Measurements from ENCODE around the gene TRAF2. TPM values are rescaled to one million over a fixed set of nuclear protein-coding genes. Genes with fewer than 3 reads are reported as not detected.

TRAF2 gene
- polyA plus RNA-seq, 2 of the 4 experiments (the other 2 are of a cell fraction) = 23.8 to 39.5 TPM

GRCh38 chr9:136972335-136972734, 86.0 kb downstream of the TRAF2 start:
- H3K4me1 ChIP-seq = peaks cover 10% of the 10 kb centered on the region
- DNase-seq (ENCODE audit: low read depth in 1 of 2, low spot score in 1 of 2) (no peak), ATAC-seq (no peak), FAIRE-seq (no peak)
- no peak overlapping the region for H3K27ac ChIP-seq
- no peak overlapping the region for H3K4me2 ChIP-seq
- POLR2A ChIA-PET = interaction anchor here (0.9 kb wide), 1 partner anchor 20 kb away, joined by 3 read pairs; the partner anchor contains the start of gene PAXX
- H3K9me3 ChIP-seq = no peaks in the 10 kb centered on the region
- TF ChIP-seq REST (IDR thresholded peaks at IDR 0.05) = no peak
- TF ChIP-seq JUN (IDR thresholded peaks at IDR 0.05) = no peak
- no peak for TF ChIP-seq E2F6 (IDR thresholded peaks at IDR 0.05; ENCODE audit: borderline replicate concordance, low read depth)
- TF ChIP-seq FOXS1 (CRISPR knock-in tag; IDR thresholded peaks at IDR 0.05) = no peak
- TF ChIP-seq ESRRA (IDR thresholded peaks at IDR 0.05; ENCODE audit: borderline replicate concordance, low read length) = no peak
- no peak for TF ChIP-seq HES2 (IDR thresholded peaks at IDR 0.05)
- no peak for TF ChIP-seq RAD21 (conservative IDR thresholded peaks at IDR 0.05 in 1 of 2, IDR thresholded peaks at IDR 0.05 in 1 of 2)
- no peak for TF ChIP-seq HOXB5 (CRISPR knock-in tag; IDR thresholded peaks at IDR 0.05)
- no peak for TF ChIP-seq NR3C1 (IDR thresholded peaks at IDR 0.05)
- no peak for TF ChIP-seq CHD4 (IDR thresholded peaks at IDR 0.05; ENCODE audit: borderline replicate concordance)
- TF ChIP-seq HMGXB4 (CRISPR knock-in tag; IDR thresholded peaks at IDR 0.05; ENCODE audit: borderline replicate concordance) = no peak
- CTCF ChIA-PET = interaction anchor here (1.5 to 7.8 kb wide), 4 partner anchors 26 to 63 kb away, joined by 3 to 64 read pairs (median 10); partner anchors contain the start of genes C8G and FBXW5
- no peak overlapping the region for H3K4me3 ChIP-seq
- 61% methylated on average over 9 of the region's 11 CpGs for WGBS (ENCODE audit: missing lambda C conversion rate)

GRCh38 chr9:136972743-136973142, 86.4 kb downstream of the TRAF2 start:
- POLR2A ChIA-PET = interaction anchor here (0.5 kb wide), 1 partner anchor 173 kb away, joined by 3 read pairs; no protein-coding TSS in a partner anchor
- CTCF ChIA-PET = interaction anchor here (0.9 to 7.8 kb wide), 6 partner anchors 8 to 63 kb away, joined by 4 to 64 read pairs (median 10); partner anchors contain the start of genes ABCA2, C8G and FBXW5
- no peaks in the 10 kb centered on the region for H3K9me3 ChIP-seq
- DNase-seq (ENCODE audit: low read depth in 1 of 2, low spot score in 1 of 2) (no peak), FAIRE-seq (no peak), ATAC-seq (no peak)
- WGBS (ENCODE audit: missing lambda C conversion rate) = 52% methylated on average over 10 of the region's 13 CpGs
- no peak overlapping the region for H3K4me2 ChIP-seq
- peaks cover 13% of the 10 kb centered on the region for H3K4me1 ChIP-seq
- H3K4me3 ChIP-seq = no peak overlapping the region
- no peak overlapping the region for H3K27ac ChIP-seq
- TF ChIP-seq HOXB5 (CRISPR knock-in tag; IDR thresholded peaks at IDR 0.05) (no peak), ZNF302 (CRISPR knock-in tag; IDR thresholded peaks at IDR 0.05) (no peak), E2F6 (IDR thresholded peaks at IDR 0.05; ENCODE audit: borderline replicate concordance, low read depth) (no peak), NPAS2 (CRISPR knock-in tag; IDR thresholded peaks at IDR 0.05; ENCODE audit: borderline replicate concordance) (no peak), EP300 (IDR thresholded peaks at IDR 0.05) (no peak), CHD2 (IDR thresholded peaks at IDR 0.05; ENCODE audit: low read length, partially characterized antibody) (no peak), CBX2 (IDR thresholded peaks at IDR 0.05; ENCODE audit: borderline replicate concordance, low read depth) (no peak), NFE2L2 (conservative IDR thresholded peaks at IDR 0.05; ENCODE audit: low read length) (no peak), GATA3 (IDR thresholded peaks at IDR 0.05; ENCODE audit: borderline replicate concordance) (no peak), RARB (CRISPR knock-in tag; IDR thresholded peaks at IDR 0.05) (no peak), MAX (IDR thresholded peaks at IDR 0.05) (no peak), CHD4 (IDR thresholded peaks at IDR 0.05; ENCODE audit: borderline replicate concordance) (no peak), SREBF2 (IDR thresholded peaks at IDR 0.05) (no peak), ZFP36 (IDR thresholded peaks at IDR 0.05; ENCODE audit: borderline replicate concordance, partially characterized antibody) (no peak), REST (IDR thresholded peaks at IDR 0.05) (no peak), FOSL2 (IDR thresholded peaks at IDR 0.05) (no peak), FOSL2 (CRISPR knock-in tag; IDR thresholded peaks at IDR 0.05) (no peak), MYC (IDR thresholded peaks at IDR 0.05; ENCODE audit: borderline replicate concordance, low read length) (no peak), RAD21 (conservative IDR thresholded peaks at IDR 0.05 in 1 of 2, IDR thresholded peaks at IDR 0.05 in 1 of 2) (no peak)
